Suppressor macrophage treated with lipopolysaccharide for 4 hours (primary cell): ENCODE data around the gene SRI.
A peak's percentile ranks its signal among the peaks of the same experiment; 100 is the strongest.

Experiments used
- DNase-seq: peaks from one replicate; pipeline ENCODE4 v3.0.0-alpha.2; 2020

The SRI gene

DNA sequence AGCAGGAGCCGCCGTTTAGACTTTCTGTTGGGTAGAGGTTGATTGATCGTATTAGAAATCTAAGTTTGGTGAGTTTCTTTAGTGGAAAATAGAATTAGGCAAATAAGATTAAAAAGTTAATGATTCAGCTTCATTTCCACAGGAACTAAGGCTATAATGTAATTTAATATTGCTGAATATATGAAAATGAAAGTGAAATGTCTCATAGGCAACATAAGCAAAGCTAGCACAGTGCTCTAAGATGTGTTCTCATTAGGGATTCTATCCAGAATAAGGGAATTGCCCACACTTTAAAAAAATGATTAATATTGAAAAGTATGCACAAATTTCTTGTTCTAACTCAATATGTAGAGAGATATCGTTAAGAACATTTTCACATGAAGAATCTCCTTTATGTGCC is 47.0 kb downstream of the SRI start:
- DNase-seq = no peak

DNA sequence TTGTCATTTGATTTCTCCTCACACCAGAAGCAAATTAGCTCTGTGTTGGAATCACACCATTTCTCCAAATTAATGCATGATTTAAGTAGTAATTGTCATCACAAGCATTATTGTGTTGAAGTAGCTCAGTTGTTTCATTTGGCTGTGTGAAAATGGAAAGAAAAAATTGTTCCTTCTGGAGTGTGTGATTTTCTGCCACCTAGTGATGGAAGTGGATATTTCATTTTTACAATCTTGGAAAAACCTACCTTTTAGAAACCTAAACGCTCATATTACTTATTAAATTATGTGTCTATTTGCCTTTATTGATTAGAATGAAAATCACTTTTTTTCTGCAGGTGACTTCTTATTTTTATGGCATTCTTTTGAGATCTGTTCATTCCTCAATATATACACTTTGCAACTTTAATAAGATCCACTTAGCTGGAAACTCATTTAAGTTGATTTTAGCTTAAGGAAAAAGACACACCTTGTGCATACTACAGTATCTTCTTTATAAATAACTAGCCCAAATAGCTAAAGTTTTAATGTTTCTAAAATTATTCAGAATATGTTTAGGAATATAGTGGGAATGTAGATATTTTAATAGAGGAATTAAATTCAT is 50.0 kb downstream of the SRI start:
- DNase-seq = peak; percentile 31

DNA sequence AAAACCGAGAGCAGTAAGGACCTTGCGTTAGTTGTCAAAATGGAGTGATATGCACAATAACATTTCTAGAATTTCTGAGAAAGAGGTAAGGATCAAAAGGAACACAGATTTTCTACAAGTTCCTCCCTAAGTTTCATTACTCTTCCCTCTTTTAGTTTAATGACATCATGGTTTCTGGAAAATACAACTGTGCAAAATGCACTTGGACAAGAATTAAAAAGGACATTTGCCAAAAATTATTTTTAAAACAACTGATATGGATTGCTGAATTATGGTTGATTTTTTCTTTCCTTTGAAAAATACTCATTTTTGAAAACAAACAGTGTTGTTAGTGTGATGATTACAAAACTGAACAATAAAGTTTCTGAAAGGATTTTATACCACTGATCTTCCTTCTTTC is 52.1 kb downstream of the SRI start:
- no peak for DNase-seq

DNA sequence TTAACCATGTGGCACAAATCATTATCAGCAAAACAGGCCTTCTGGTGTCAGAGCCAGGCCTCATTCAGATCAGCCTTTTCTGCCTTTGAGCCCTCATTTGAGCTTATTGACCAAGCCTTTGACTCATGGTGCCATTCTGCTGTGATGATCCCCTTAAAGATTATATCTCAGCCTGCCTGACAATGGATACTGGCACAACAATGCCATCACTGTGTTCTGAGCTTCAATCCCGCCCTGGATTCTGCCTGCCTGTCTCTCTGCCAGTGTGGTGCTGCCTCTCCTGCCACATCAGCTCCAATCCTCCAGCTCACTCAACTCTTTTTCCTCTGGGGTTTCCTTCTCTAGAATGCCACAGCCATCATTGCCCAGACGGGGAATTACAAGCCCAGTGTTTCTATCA is 52.6 kb downstream of the SRI start:
- no peak for DNase-seq

DNA sequence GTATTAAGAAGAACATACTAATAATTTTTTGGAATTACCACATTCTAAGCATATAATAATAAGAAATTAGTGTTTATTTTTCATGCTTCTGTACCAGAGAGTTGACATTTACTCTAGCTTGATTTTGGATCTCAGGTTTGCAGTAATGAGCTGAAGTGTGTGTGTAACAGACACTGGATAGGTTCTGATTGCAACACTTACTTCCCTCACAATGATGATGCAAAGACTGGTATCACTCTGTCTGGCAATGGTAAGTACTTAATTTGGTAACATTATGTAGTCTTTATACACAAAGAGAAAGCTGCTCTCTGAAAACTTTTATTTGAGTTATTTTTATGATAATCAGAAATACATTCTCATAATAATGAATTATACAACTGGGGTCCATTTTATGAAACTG is 54.1 kb downstream of the SRI start:
- DNase-seq = peak; percentile 34

DNA sequence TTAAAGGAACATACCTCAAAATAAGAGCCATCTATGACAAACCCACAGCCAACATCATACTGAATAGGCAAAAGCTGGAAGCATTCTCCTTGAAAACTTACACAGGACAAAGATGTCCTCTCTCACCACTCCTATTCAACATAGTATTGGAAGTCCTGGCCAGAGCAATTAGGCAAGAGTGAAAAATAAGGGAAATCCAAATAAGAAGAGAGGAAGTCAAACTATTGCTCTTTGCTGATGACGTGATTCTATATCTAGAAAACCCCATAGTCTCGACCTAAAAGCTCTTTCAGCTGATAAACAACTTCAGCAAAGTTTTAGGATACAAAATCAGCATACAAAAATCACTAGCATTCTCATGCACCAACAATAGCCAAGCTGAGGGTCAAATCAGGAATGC is 60.1 kb downstream of the SRI start:
- DNase-seq = peak; percentile 9

DNA sequence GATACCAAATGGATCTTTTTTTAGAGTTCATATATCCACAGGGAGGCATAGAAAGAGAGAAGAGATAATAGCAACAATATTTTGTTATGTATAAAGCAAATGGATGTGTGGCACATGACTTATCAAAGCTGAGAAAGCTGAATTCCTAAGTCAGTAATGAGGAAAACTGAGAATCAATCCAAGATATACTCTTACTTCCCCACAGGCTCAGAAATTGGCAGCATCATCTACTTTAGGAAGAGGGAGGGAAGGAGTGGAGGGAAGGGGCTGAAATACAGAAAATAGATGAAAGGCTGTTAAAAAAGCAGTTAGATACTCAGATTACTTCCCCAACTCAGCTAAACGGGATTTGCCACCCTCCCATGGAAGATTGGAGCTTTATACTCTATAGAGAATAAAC is 63.5 kb downstream of the SRI start:
- no peak for DNase-seq

DNA sequence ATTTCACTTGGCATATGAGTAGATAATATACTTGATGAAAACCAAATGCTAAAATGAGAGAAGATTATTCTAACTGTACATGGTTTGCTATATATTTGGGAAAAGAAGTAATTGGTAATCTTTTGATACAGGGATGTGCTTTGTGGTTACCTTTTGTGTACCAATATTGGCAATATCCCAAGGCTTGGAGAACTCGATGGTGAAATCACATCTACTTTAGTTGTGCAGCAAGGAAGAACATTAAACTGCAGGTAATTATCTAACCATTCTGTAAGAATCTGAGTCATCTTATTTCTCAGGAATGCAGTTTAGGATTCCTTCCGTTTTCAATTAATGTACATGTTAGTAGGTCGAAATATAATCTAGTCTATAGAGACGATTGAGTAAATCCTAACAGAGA is 64.1 kb downstream of the SRI start:
- no peak for DNase-seq
